Nephron (organoid): ENCODE results near the gene SERPINF2.

ENCODE experiments used
- H3K27ac Mint-ChIP-seq, 3 experiments: 2 replicates each; pipeline ENCODE4 v1.8.0; 2020; ENCODE audit warnings: mixed read lengths in 3 of 3, mild to moderate bottlenecking in 2 of 3, moderate library complexity in 1 of 3
- H3K27me3 Mint-ChIP-seq: 2 replicates; pipeline ENCODE4 v1.8.0; 2021; ENCODE audit warnings: low read depth, mild to moderate bottlenecking, moderate library complexity, mixed read lengths
- H3K36me3 Mint-ChIP-seq: 2 replicates; pipeline ENCODE4 v1.8.0; 2020; ENCODE audit warnings: low read depth, mixed read lengths
- H3K4me1 Mint-ChIP-seq: 2 replicates; pipeline ENCODE4 v1.8.0; 2020; ENCODE audit warnings: mixed read lengths
- H3K4me3 Mint-ChIP-seq, 3 experiments: 2 replicates each; pipeline ENCODE4 v1.8.0; 2020; ENCODE audit warnings: mild to moderate bottlenecking in 3 of 3, mixed read lengths in 3 of 3, moderate library complexity in 2 of 3
- H3K9me3 Mint-ChIP-seq: 2 replicates; pipeline ENCODE4 v1.8.0; 2020; ENCODE audit warnings: mixed read lengths
- CTCF ChIP-seq, 3 experiments: fragments of 200-600 bp; sonication (generic); IDR thresholded peaks; one replicate each; pipeline ENCODE4 v1.5.0; 2021; ENCODE audit warnings: antibody characterized with exemption in 3 of 3; ENCODE audit not compliant: unreplicated experiment in 3 of 3

SERPINF2 gene

GRCh38 chr17:1785930-1786329 is 43.3 kb downstream of the SERPINF2 start:
- H3K4me1 Mint-ChIP-seq: peaks cover 11% of the 10 kb centered on the region
- no peaks in the 10 kb centered on the region for H3K27me3 Mint-ChIP-seq
- peaks cover 48% of the 10 kb centered on the region for H3K36me3 Mint-ChIP-seq
- no peak for TF ChIP-seq CTCF (IDR thresholded peaks at IDR 0.05; ENCODE audit: unreplicated experiment in 3 of 3)
- no peak overlapping the region for H3K4me3 Mint-ChIP-seq
- no peaks in the 10 kb centered on the region for H3K9me3 Mint-ChIP-seq
- no peak overlapping the region for H3K27ac Mint-ChIP-seq

GRCh38 chr17:1786708-1787107 is 44.0 kb downstream of the SERPINF2 start:
- H3K27me3 Mint-ChIP-seq: no peaks in the 10 kb centered on the region
- TF ChIP-seq CTCF (IDR thresholded peaks at IDR 0.05; ENCODE audit: unreplicated experiment in 3 of 3): no peak
- H3K4me1 Mint-ChIP-seq: peaks cover 11% of the 10 kb centered on the region
- H3K9me3 Mint-ChIP-seq: no peaks in the 10 kb centered on the region
- no peak overlapping the region for H3K4me3 Mint-ChIP-seq
- peak overlapping the region in 1 of 3 experiments; percentile 3 for H3K27ac Mint-ChIP-seq
- H3K36me3 Mint-ChIP-seq: peaks cover 46% of the 10 kb centered on the region

GRCh38 chr17:1787301-1787902 is 44.7 kb downstream of the SERPINF2 start:
- Mint-ChIP-seq H3K36me3 (peaks cover 39% of the 10 kb centered on the region), H3K27me3 (no peaks in the 10 kb centered on the region), H3K27ac (peak overlapping the region in 2 of 3 experiments; percentile 3 to 18), H3K9me3 (no peaks in the 10 kb centered on the region), H3K4me3 (no peak overlapping the region), H3K4me1 (peaks cover 11% of the 10 kb centered on the region)
- TF ChIP-seq CTCF (IDR thresholded peaks at IDR 0.05; ENCODE audit: unreplicated experiment in 3 of 3): no peak

GRCh38 chr17:1789936-1790335 is 47.3 kb downstream of the SERPINF2 start:
- Mint-ChIP-seq H3K4me1 (no peaks in the 10 kb centered on the region), H3K36me3 (peaks cover 28% of the 10 kb centered on the region), H3K27ac (no peak overlapping the region), H3K27me3 (no peaks in the 10 kb centered on the region), H3K9me3 (no peaks in the 10 kb centered on the region), H3K4me3 (no peak overlapping the region)
- TF ChIP-seq CTCF (IDR thresholded peaks at IDR 0.05; ENCODE audit: unreplicated experiment in 3 of 3): no peak

- Mint-ChIP-seq H3K27me3 (no peaks in the 10 kb centered on the region), H3K27ac (peak overlapping the region in 1 of 3 experiments; percentile 32), H3K36me3 (peaks cover 22% of the 10 kb centered on the region), H3K9me3 (no peaks in the 10 kb centered on the region), H3K4me1 (peaks cover 10% of the 10 kb centered on the region), H3K4me3 (no peak overlapping the region)
- no peak for TF ChIP-seq CTCF (IDR thresholded peaks at IDR 0.05; ENCODE audit: unreplicated experiment in 3 of 3)
Observed at GRCh38 chr17:1792495-1793446, 50.1 kb downstream of the SERPINF2 start.
